BLaER1 treated with 17β-estradiol and CSF1 and Interleukin-3, amounts not matched to agents 10 nM and 100 nM (cell line): Measurements from ENCODE around the gene ADAMTS2.

ENCODE experiments used
- H3K27ac ChIP-seq, 11 experiments: shearing (Covaris generic); formaldehyde crosslinking; 2 replicates each; pipeline ENCODE4 v1.8.1; 2022
- H3K27me3 ChIP-seq, 11 experiments: shearing (Covaris generic); formaldehyde crosslinking; 2 replicates each; pipeline ENCODE4 v1.8.1; 2022
- H3K36me3 ChIP-seq, 11 experiments: shearing (Covaris generic); formaldehyde crosslinking; 2 replicates each; pipeline ENCODE4 v1.8.1; 2022
- H3K4me1 ChIP-seq, 10 experiments: shearing (Covaris generic); formaldehyde crosslinking; 2 replicates each; pipeline ENCODE4 v1.8.1; 2022
- H3K4me2 ChIP-seq, 11 experiments: shearing (Covaris generic); formaldehyde crosslinking; 2 replicates each; pipeline ENCODE4 v1.8.1; 2022
- H3K4me3 ChIP-seq, 10 experiments: shearing (Covaris generic); formaldehyde crosslinking; 2 replicates each; pipeline ENCODE4 v1.8.1; 2022
- H3K9ac ChIP-seq, 11 experiments: shearing (Covaris generic); formaldehyde crosslinking; 2 replicates each; pipeline ENCODE4 v1.8.1; 2022
- H3K9me3 ChIP-seq, 11 experiments: shearing (Covaris generic); formaldehyde crosslinking; replicated peaks in 1 of 11; 2 replicates each; pipeline ENCODE4 v1.8.1; 2022
- H4K20me1 ChIP-seq, 11 experiments: shearing (Covaris generic); formaldehyde crosslinking; 2 replicates each; pipeline ENCODE4 v1.8.1; 2022
- Cebpa-rat ChIP-seq, 11 experiments: shearing (Covaris generic); IDR thresholded peaks; 2 replicates each; pipeline ENCODE4 v1.8.1; 2022

The ADAMTS2 gene

GRCh38 chr5:179211631-179212030 is 133.6 kb downstream of the ADAMTS2 start:
- no peaks in the 10 kb centered on the region for H3K27me3 ChIP-seq
- H3K27ac ChIP-seq = no peak overlapping the region
- no peak overlapping the region for H3K4me2 ChIP-seq
- H3K36me3 ChIP-seq = no peaks in the 10 kb centered on the region
- peaks cover 0 to 16% (median 3%) of the 10 kb centered on the region in 10 experiments; a peak in 4 of 20 replicates for H3K4me1 ChIP-seq
- H3K4me3 ChIP-seq = no peak overlapping the region
- no peaks in the 10 kb centered on the region for H3K9me3 ChIP-seq
- H3K9ac ChIP-seq = no peak overlapping the region
- no peaks in the 10 kb centered on the region for H4K20me1 ChIP-seq
- no peak for TF ChIP-seq Cebpa-rat (IDR thresholded peaks at IDR 0.05)

GRCh38 chr5:179211068-179211467 is 134.2 kb downstream of the ADAMTS2 start:
- no peaks in the 10 kb centered on the region for H3K27me3 ChIP-seq
- no peaks in the 10 kb centered on the region for H3K9me3 ChIP-seq
- H3K4me2 ChIP-seq = no peak overlapping the region
- H3K4me3 ChIP-seq = no peak overlapping the region
- no peak overlapping the region for H3K9ac ChIP-seq
- H3K36me3 ChIP-seq = no peaks in the 10 kb centered on the region
- H3K27ac ChIP-seq = no peak overlapping the region
- no peak for TF ChIP-seq Cebpa-rat (IDR thresholded peaks at IDR 0.05)
- H4K20me1 ChIP-seq = no peaks in the 10 kb centered on the region
- peaks cover 0 to 16% (median 3%) of the 10 kb centered on the region in 10 experiments; a peak in 4 of 20 replicates for H3K4me1 ChIP-seq

- no peak for TF ChIP-seq Cebpa-rat (IDR thresholded peaks at IDR 0.05)
These were observed 134.8 kb downstream of the ADAMTS2 start for GRCh38 chr5:179210478-179210877.

GRCh38 chr5:179209359-179210150 is 135.7 kb downstream of the ADAMTS2 start:
- Histone ChIP-seq H3K4me2 (no peak overlapping the region), H3K9ac (no peak overlapping the region), H3K27ac (no peak overlapping the region), H3K27me3 (no peaks in the 10 kb centered on the region), H3K4me1 (peaks cover 0 to 16% (median 3%) of the 10 kb centered on the region in 10 experiments; a peak in 4 of 20 replicates), H3K9me3 (no peaks in the 10 kb centered on the region), H3K4me3 (no peak overlapping the region), H4K20me1 (no peaks in the 10 kb centered on the region), H3K36me3 (no peaks in the 10 kb centered on the region)
- TF ChIP-seq Cebpa-rat (IDR thresholded peaks at IDR 0.05) = no peak

More at GRCh38 chr5:179210478-179210877, 134.8 kb downstream of the ADAMTS2 start:
- H3K4me3 ChIP-seq = no peak overlapping the region
- no peaks in the 10 kb centered on the region for H3K9me3 ChIP-seq
- no peak overlapping the region for H3K27ac ChIP-seq
- no peak overlapping the region for H3K4me2 ChIP-seq
- H3K4me1 ChIP-seq = peaks cover 0 to 16% (median 3%) of the 10 kb centered on the region in 10 experiments; a peak in 4 of 20 replicates
- H3K27me3 ChIP-seq = no peaks in the 10 kb centered on the region
- no peaks in the 10 kb centered on the region for H4K20me1 ChIP-seq
- H3K9ac ChIP-seq = no peak overlapping the region
- H3K36me3 ChIP-seq = no peaks in the 10 kb centered on the region

GRCh38 chr5:179208706-179209358 is 136.4 kb downstream of the ADAMTS2 start:
- Histone ChIP-seq H3K27ac (no peak overlapping the region), H4K20me1 (no peaks in the 10 kb centered on the region), H3K4me1 (peaks cover 0 to 16% (median 3%) of the 10 kb centered on the region in 10 experiments; a peak in 4 of 20 replicates), H3K9me3 (no peaks in the 10 kb centered on the region), H3K36me3 (no peaks in the 10 kb centered on the region), H3K4me3 (no peak overlapping the region), H3K4me2 (no peak overlapping the region), H3K27me3 (no peaks in the 10 kb centered on the region), H3K9ac (no peak overlapping the region)
- TF ChIP-seq Cebpa-rat (IDR thresholded peaks at IDR 0.05) = no peak

GRCh38 chr5:179207920-179208705 is 137.1 kb downstream of the ADAMTS2 start:
- H3K27me3 ChIP-seq = no peaks in the 10 kb centered on the region
- H3K36me3 ChIP-seq = no peaks in the 10 kb centered on the region
- H3K4me2 ChIP-seq = no peak overlapping the region
- no peak overlapping the region for H3K4me3 ChIP-seq
- H3K9ac ChIP-seq = no peak overlapping the region
- peaks cover 0 to 15% (median 3%) of the 10 kb centered on the region in 10 experiments; a peak in 4 of 20 replicates for H3K4me1 ChIP-seq
- no peaks in the 10 kb centered on the region for H4K20me1 ChIP-seq
- H3K9me3 ChIP-seq = no peaks in the 10 kb centered on the region
- no peak overlapping the region for H3K27ac ChIP-seq
- no peak for TF ChIP-seq Cebpa-rat (IDR thresholded peaks at IDR 0.05)

- no peak for TF ChIP-seq Cebpa-rat (IDR thresholded peaks at IDR 0.05)
- Histone ChIP-seq H3K4me2 (no peak overlapping the region), H3K27ac (no peak overlapping the region), H4K20me1 (no peaks in the 10 kb centered on the region), H3K9ac (no peak overlapping the region), H3K9me3 (no peaks in the 10 kb centered on the region), H3K4me3 (no peak overlapping the region), H3K4me1 (peaks cover 0 to 9% (median 0%) of the 10 kb centered on the region in 10 experiments; a peak in 3 of 20 replicates), H3K27me3 (no peaks in the 10 kb centered on the region), H3K36me3 (no peaks in the 10 kb centered on the region)
These were observed 137.8 kb downstream of the ADAMTS2 start for GRCh38 chr5:179207470-179207869.

- no peak for TF ChIP-seq Cebpa-rat (IDR thresholded peaks at IDR 0.05)
- H3K4me1 ChIP-seq = peaks cover 0 to 9% (median 0%) of the 10 kb centered on the region in 10 experiments; a peak in 3 of 20 replicates
- H3K9me3 ChIP-seq = no peaks in the 10 kb centered on the region
- no peak overlapping the region for H3K27ac ChIP-seq
- no peak overlapping the region for H3K4me3 ChIP-seq
- no peaks in the 10 kb centered on the region for H4K20me1 ChIP-seq
- no peak overlapping the region for H3K9ac ChIP-seq
- H3K4me2 ChIP-seq = no peak overlapping the region
- no peaks in the 10 kb centered on the region for H3K36me3 ChIP-seq
- no peaks in the 10 kb centered on the region for H3K27me3 ChIP-seq
These were observed 138.9 kb downstream of the ADAMTS2 start for GRCh38 chr5:179206366-179206765.

- Histone ChIP-seq H3K9ac (no peak overlapping the region), H3K9me3 (no peaks in the 10 kb centered on the region), H3K27me3 (no peaks in the 10 kb centered on the region), H4K20me1 (no peaks in the 10 kb centered on the region), H3K36me3 (no peaks in the 10 kb centered on the region), H3K4me2 (no peak overlapping the region), H3K4me1 (peaks cover 0 to 6% (median 0%) of the 10 kb centered on the region in 10 experiments; a peak in 3 of 20 replicates), H3K27ac (no peak overlapping the region), H3K4me3 (no peak overlapping the region)
- TF ChIP-seq Cebpa-rat (IDR thresholded peaks at IDR 0.05) = no peak
These were observed 140.0 kb downstream of the ADAMTS2 start for GRCh38 chr5:179205277-179205676.
